Mucosa of descending colon (tissue), 3 donors: Measurements from ENCODE around the gene DNAJC15. TPM values are rescaled to one million over a fixed set of nuclear protein-coding genes. Genes with fewer than 3 reads are reported as not detected.

ENCODE experiments used
- ATAC-seq: fragments of 200-7000 bp; cut with Tn5 transposase; one replicate; pipeline ENCODE4 v1.9.1; 2020; ENCODE audit warnings: mild to moderate bottlenecking, moderate library complexity
- DNase-seq, 3 donors: peaks; one replicate each; pipeline ENCODE4 v3.0.0-alpha.2; 2020
- H3K36me3 ChIP-seq: fragments of 200-600 bp; one replicate; pipeline ENCODE4 v1.8.0; 2021; ENCODE audit warnings: low read depth, mild to moderate bottlenecking
- H3K4me1 ChIP-seq: fragments of 200-600 bp; one replicate; pipeline ENCODE4 v1.8.0; 2021; ENCODE audit warnings: low read depth, mild to moderate bottlenecking
- H3K4me3 ChIP-seq: fragments of 200-600 bp; one replicate; pipeline ENCODE4 v1.8.0; 2021; ENCODE audit warnings: mild to moderate bottlenecking
- H3K9me3 ChIP-seq: fragments of 200-600 bp; one replicate; pipeline ENCODE4 v1.8.0; 2021; ENCODE audit warnings: mild to moderate bottlenecking
- intact Hi-C, 2 donors: fragments of 100-400 bp; cut with DNase I in 1 of 2; cut with micrococcal nuclease in 1 of 2; formaldehyde crosslinking; loops; one replicate each; pipeline versions ENCODE4 v1.11.0 to v1.11.1; 2022; cut with DNase I, micrococcal nuclease
- total RNA-seq, 3 donors: library from RNA; stranded (reverse); fragmentation: NEBNext Ultra II Directional in 2 of 3; extraction: Animal tissue kit (Norgen Biotek cat#: 25700) in 2 of 3; gene quantifications; one replicate each; pipeline versions ENCODE4 v1.2.1 to v1.2.4, GENCODE V29; 2021 to 2023
- TF ChIP-seq, protein P1 (sequence below): fragments of 200-600 bp; IDR thresholded peaks from one replicate; pipeline ENCODE4 v1.8.0; 2022; ENCODE audit warnings: antibody characterized with exemption, mild to moderate bottlenecking
- donor health status: DM: no; HTN: no; CAD: no; lungs with moderate emphysema.
- donor health status: DM: no; HTN: no; CAD: no.
- donor health status: DM: no; HTN: yes; CAD: no.

DNAJC15 gene
- total RNA-seq, 3 donors from 2014 or later: 15.9 to 29.7 (median 27.2) TPM

DNA sequence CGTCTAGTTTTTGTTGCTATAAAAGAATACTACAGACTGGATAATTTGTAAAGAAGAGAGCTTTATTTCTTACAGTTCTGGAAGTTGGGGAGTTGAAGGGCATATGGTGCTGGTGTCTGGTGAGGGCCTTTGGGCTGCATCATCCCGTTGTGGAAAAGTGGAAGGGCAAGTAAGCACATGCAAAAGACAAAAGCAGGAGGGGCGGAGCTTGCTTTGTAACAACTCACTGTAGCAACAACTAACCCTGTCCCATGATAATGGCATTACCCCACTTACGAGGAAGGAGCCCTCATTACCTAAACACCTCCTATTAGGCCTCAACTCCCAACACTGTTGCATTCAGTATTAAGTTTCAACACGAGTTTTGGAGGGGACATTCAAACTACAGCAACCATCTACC is 7.2 kb upstream of the DNAJC15 start:
- intact Hi-C loops: no loop called here
- Histone ChIP-seq H3K4me1 (no peaks in the 10 kb centered on the region), H3K36me3 (no peaks in the 10 kb centered on the region), H3K4me3 (no peak overlapping the region), H3K9me3 (no peaks in the 10 kb centered on the region)
- ATAC-seq: no peak
- no peak for DNase-seq
- TF ChIP-seq, protein P1, sequence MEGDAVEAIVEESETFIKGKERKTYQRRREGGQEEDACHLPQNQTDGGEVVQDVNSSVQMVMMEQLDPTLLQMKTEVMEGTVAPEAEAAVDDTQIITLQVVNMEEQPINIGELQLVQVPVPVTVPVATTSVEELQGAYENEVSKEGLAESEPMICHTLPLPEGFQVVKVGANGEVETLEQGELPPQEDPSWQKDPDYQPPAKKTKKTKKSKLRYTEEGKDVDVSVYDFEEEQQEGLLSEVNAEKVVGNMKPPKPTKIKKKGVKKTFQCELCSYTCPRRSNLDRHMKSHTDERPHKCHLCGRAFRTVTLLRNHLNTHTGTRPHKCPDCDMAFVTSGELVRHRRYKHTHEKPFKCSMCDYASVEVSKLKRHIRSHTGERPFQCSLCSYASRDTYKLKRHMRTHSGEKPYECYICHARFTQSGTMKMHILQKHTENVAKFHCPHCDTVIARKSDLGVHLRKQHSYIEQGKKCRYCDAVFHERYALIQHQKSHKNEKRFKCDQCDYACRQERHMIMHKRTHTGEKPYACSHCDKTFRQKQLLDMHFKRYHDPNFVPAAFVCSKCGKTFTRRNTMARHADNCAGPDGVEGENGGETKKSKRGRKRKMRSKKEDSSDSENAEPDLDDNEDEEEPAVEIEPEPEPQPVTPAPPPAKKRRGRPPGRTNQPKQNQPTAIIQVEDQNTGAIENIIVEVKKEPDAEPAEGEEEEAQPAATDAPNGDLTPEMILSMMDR: no peak

DNA sequence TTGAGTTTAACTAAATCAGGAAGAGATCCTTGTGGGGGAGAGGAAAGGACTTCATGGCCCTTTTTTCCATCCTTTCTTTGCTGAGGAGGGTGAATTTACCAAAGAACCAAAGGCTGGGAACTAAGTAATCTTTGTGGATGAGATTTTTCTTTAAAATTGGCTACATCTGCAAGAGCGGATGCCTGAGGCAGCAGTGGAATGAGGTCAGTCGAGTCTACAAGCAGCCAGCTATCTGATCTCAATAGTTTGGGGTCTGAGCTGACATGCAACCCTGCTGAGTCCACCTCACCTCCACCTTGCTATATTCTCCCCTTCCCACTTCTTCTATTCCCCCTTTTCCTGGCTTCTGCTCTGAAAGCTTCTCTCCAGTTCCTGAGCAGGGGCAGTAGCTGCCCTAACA is 3.6 kb upstream of the DNAJC15 start:
- TF ChIP-seq, protein P1: no peak
- Histone ChIP-seq H3K4me1 (no peaks in the 10 kb centered on the region), H3K36me3 (no peaks in the 10 kb centered on the region), H3K4me3 (no peak overlapping the region), H3K9me3 (no peaks in the 10 kb centered on the region)
- intact Hi-C loops: no loop called here
- ATAC-seq (no peak), DNase-seq (no peak)

DNA sequence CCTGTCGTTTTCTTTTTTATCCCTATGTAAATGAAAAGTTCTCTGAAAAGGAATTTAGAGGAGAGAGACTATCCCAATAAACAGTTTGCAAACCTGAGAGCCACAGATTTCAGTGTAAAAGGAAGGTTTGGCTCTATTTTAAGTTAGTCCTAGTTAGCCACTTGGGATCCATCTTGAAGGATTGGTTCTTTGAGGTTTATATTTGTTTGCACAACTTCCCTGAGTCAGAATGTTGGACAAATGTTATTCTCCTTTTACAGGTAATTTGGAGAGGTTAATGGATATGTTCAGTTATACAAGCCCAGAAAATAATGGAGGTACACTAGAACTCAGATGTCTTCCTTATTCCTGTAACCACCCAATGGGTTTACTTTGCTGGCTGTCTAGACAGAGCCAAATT is 2.6 kb upstream of the DNAJC15 start:
- ATAC-seq (peak; percentile 1), DNase-seq (no peak)
- Histone ChIP-seq H3K4me3 (no peak overlapping the region), H3K9me3 (no peaks in the 10 kb centered on the region), H3K36me3 (no peaks in the 10 kb centered on the region), H3K4me1 (no peaks in the 10 kb centered on the region)
- intact Hi-C loops: no loop called here
- TF ChIP-seq, protein P1: no peak

DNA sequence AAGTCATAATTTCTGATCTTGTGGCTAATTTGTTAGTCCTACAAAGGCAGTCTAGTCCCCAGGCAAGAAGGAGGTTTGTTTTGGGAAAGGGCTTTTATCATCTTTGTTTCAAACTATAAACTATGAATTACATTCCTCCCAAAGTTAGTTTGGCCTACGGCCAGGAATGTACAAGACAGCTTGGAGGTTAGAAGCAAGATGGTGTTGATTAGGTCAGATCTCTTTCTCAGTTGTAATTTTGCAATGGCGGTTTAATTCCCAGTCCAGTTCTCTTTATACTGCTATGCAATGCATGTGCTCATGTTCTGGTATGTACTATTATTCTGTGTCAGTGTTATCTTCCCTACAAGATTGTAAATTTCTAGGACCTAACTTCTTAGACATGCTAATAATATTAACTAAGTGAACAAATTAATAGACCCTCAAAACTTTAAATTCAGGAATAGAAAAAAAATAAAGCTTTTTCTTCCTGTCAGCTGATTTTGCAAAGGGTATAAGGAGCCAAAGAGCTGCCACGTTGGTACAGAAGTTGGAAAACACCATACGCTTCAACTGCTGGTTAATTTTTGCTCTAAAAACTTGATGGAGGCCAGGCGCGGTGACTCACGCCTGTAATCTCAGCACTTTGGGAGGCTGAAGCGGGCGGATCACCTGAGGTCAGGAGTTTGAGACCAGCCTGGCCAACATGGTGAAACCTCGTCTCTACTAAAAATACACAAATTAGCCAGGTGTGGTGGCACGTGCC is 1.3 kb upstream of the DNAJC15 start:
- TF ChIP-seq, protein P1: no peak
- H3K4me3 ChIP-seq: no peak overlapping the region
- H3K36me3 ChIP-seq: no peaks in the 10 kb centered on the region
- DNase-seq (no peak), ATAC-seq (no peak)
- intact Hi-C loops: no loop called here
- H3K4me1 ChIP-seq: no peaks in the 10 kb centered on the region
- H3K9me3 ChIP-seq: no peaks in the 10 kb centered on the region

DNA sequence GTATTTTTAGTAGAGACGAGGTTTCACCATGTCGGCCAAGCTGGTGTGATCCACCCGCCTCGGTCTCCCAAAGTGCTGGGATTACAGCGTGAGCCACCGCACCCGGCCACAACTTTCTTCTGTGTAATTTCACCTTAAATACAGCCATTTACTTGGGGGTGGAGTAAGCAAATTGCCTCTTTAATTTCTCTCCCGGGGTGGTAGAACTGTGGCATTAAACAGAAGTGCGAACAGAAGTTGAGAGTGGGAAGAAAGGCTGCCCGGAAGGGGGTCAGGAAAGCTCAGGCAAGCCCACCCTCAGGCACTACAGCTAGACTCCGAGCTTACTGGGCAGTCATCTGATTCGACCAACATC is 475 bp upstream of the DNAJC15 start:
- TF ChIP-seq, protein P1: no peak
- ATAC-seq: no peak
- no peak for DNase-seq
- Histone ChIP-seq H3K9me3 (no peaks in the 10 kb centered on the region), H3K4me1 (no peaks in the 10 kb centered on the region), H3K36me3 (no peaks in the 10 kb centered on the region), H3K4me3 (no peak overlapping the region)
- intact Hi-C loops: no loop called here

DNA sequence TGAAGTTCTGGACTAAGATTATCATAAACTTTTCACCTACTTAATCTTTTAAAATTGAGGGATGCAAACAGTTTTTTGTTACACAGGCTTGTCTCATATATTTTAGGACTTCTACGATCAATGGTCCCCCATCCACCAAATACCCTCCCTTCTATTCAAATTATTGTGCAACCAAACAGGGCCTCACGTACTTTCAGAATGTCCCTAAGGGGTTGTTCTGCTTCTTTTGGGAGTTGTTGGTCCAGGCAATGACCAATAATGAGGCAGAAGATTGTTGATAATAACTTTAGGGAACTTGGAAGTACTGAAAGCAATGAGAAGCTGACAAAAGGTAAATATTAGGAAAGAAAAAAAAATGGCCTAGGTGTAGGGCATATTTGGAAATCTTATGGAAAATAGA is 2.9 kb downstream of the DNAJC15 start:
- H3K4me1 ChIP-seq: no peaks in the 10 kb centered on the region
- no peaks in the 10 kb centered on the region for H3K36me3 ChIP-seq
- intact Hi-C loops: no loop called here
- H3K4me3 ChIP-seq: no peak overlapping the region
- H3K9me3 ChIP-seq: no peaks in the 10 kb centered on the region
- ATAC-seq (no peak), DNase-seq (no peak)
- TF ChIP-seq, protein P1: no peak
